ENCODE results near the gene FBXW8. TPM values are rescaled to one million over a fixed set of nuclear protein-coding genes. Genes with fewer than 3 reads are reported as not detected.

The FBXW8 gene
- total RNA-seq, 1 donor from 2014 or later: 16.4 TPM

DNA sequence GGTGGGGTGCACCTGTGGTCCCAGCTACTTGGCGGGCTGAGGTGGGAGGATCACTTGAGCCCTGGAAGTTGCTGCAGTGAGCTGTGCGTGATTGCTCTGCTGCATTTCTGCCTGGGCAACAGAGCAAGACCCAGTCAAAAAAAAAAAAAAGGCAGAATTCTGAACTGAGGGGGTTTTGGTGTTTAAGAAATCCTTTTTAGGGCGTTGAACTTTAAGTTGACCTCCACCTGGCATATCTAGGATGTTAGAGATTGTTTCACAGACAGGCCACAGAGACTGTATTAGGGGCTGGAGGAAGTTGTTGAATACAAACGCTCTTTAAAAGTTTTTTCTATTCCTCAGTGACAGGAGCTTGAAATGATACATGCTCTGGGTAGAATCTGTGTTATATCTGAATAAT lies 60.5 kb downstream of the FBXW8 start:
- Histone ChIP-seq H3K9me3 (no peaks in the 10 kb centered on the region), H3K27me3 (ENCODE audit: low read depth) (no peaks in the 10 kb centered on the region), H3K36me3 (peaks cover 45% of the 10 kb centered on the region), H3K27ac (no peak overlapping the region), H3K4me3 (no peak overlapping the region), H3K4me1 (no peaks in the 10 kb centered on the region)
- intact Hi-C loops (cut with DNase I): no loop called here
- no peak for ATAC-seq
- no peak for DNase-seq
- TF ChIP-seq, protein P1, sequence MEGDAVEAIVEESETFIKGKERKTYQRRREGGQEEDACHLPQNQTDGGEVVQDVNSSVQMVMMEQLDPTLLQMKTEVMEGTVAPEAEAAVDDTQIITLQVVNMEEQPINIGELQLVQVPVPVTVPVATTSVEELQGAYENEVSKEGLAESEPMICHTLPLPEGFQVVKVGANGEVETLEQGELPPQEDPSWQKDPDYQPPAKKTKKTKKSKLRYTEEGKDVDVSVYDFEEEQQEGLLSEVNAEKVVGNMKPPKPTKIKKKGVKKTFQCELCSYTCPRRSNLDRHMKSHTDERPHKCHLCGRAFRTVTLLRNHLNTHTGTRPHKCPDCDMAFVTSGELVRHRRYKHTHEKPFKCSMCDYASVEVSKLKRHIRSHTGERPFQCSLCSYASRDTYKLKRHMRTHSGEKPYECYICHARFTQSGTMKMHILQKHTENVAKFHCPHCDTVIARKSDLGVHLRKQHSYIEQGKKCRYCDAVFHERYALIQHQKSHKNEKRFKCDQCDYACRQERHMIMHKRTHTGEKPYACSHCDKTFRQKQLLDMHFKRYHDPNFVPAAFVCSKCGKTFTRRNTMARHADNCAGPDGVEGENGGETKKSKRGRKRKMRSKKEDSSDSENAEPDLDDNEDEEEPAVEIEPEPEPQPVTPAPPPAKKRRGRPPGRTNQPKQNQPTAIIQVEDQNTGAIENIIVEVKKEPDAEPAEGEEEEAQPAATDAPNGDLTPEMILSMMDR (IDR thresholded peaks at IDR 0.05): no peak

DNA sequence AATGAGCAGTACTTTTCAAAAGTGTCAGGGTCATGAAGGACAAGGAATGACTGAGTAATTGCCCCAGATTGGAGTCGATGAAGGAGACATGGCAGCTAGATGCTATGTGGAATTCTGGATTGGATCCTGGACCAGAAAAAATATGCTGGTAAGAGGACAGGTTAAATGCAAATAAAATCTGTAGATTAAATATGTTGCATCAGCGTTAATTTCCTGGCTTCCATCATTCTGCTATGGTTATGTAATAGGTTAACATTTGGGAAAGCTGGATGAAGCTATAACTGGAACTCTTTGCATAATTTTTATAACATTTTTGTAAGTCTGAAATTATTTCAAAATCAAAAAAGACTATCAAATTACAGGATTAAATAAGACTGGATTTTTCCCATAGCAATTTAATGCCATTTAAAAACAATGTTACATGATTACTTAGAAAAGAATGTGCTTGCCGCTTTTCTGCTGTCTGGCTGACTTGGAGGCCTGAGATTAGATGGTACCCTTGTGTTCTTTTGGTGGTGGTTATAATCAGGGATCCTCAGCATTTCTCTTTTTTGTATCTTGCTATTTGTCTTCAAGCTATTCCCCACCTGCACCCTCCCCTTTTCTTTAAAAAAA lies 65.1 kb downstream of the FBXW8 start:
- ATAC-seq (no peak), DNase-seq (no peak)
- TF ChIP-seq, protein P1 (IDR thresholded peaks at IDR 0.05): no peak
- no peaks in the 10 kb centered on the region for H3K27me3 ChIP-seq (ENCODE audit: low read depth)
- no peak overlapping the region for H3K4me3 ChIP-seq
- intact Hi-C loops (cut with DNase I): no loop called here
- H3K36me3 ChIP-seq: peaks cover 22% of the 10 kb centered on the region
- no peak overlapping the region for H3K27ac ChIP-seq
- H3K9me3 ChIP-seq: no peaks in the 10 kb centered on the region
- no peaks in the 10 kb centered on the region for H3K4me1 ChIP-seq

DNA sequence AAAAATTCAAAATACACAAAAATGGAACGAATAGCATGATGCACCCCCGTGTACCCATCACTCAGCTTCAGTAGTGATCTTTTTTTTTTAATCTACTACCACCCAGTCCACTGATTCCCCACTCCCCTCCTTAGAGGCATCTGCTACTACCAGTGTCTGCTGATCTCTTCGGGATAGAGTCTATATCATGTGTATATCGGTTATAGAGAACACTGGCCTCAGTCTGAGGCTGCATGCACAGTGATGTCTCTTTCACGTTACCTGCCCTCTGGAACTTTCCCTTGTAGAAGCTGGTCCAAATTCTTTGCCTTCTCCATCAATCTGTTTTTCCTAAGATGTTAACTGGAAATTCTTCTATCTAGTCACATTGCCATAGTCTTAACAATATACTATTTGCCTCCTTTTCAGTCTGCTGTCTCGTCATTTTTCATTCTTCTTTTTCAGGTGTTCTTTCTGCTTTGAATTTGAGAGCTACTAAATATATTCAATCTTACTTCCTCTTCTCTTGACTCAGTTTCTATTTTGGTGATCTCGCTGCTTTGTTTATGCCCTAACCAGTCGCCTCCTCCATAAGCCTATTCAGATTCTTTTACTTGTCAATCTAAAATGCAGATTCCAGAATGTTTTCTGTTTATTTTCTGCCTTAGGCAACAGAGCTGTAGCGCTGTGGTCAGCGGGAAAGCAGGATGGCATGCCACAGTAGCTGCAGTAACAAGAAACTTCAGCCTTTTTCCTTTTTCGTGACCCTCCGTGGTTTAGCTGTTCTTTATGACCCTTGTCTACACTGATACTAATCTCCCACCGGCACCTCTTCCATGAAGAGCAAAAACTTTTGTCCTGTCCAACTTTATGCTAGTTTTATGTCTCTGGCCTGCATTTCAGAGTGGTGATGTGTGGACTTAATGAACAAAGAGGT lies 67.0 kb downstream of the FBXW8 start:
- no peak overlapping the region for H3K27ac ChIP-seq
- H3K4me1 ChIP-seq: no peaks in the 10 kb centered on the region
- H3K36me3 ChIP-seq: peaks cover 22% of the 10 kb centered on the region
- ATAC-seq (no peak), DNase-seq (no peak)
- TF ChIP-seq, protein P1 (IDR thresholded peaks at IDR 0.05): no peak
- no peak overlapping the region for H3K4me3 ChIP-seq
- no peaks in the 10 kb centered on the region for H3K27me3 ChIP-seq (ENCODE audit: low read depth)
- intact Hi-C loops (cut with DNase I): no loop called here
- no peaks in the 10 kb centered on the region for H3K9me3 ChIP-seq

DNA sequence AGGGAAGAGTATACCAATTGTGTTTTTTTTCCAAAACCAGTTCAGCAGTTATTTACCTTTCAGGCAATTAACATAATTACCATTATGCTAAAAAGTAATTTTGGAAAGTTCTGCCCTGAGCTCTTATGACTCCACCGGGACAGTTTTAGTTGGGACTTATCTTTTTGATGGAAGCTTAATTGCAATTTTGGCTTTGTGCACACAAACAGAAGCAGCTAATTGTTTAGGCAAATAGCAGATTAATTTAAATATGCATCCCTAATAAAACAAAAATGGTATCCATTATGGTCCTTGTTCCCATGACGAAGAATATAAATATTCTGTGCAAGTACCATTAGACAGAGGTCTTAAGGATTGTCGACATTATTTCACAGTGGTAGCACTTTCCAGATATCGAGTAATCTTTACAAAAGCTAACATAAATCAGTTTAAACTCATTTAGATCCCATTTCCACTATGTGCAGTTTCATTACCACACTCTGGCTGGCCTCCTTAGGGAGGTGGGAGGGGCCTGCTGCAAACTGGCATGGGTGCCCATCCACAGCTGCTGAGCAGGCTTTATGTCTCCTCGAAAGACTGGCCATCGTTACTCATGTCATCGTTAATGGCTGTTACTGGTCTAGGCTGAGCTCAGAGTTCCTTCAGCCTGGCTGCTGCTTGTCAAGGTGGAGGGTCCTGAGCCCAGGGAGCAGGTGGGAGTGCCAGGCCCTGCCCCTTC lies 68.2 kb downstream of the FBXW8 start:
- peaks cover 10% of the 10 kb centered on the region for H3K36me3 ChIP-seq
- no peak overlapping the region for H3K4me3 ChIP-seq
- no peaks in the 10 kb centered on the region for H3K27me3 ChIP-seq (ENCODE audit: low read depth)
- intact Hi-C loops (cut with DNase I): no loop called here
- H3K27ac ChIP-seq: no peak overlapping the region
- TF ChIP-seq, protein P1 (IDR thresholded peaks at IDR 0.05): no peak
- H3K9me3 ChIP-seq: no peaks in the 10 kb centered on the region
- H3K4me1 ChIP-seq: no peaks in the 10 kb centered on the region
- DNase-seq (no peak), ATAC-seq (no peak)

DNA sequence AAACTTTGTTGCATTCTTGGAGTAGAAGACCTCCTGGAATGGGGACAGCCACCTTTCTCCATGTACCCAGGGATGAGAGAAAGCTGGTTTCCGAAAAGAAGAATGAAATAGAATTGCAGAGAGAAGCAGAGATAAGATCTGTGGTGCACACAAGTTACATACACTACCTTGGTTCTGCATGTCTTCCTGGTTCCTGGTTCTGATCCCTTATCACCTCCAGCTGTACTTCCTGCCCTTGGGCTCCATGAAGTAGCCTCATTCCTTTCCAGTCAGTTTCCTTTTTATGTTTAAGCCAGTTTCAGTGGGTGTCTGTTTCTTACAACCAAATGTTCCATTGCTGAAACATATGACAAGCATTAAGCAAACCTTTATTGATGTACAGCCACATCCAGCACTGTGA lies 69.3 kb downstream of the FBXW8 start:
- TF ChIP-seq, protein P1 (IDR thresholded peaks at IDR 0.05): no peak
- Histone ChIP-seq H3K4me1 (no peaks in the 10 kb centered on the region), H3K27me3 (ENCODE audit: low read depth) (no peaks in the 10 kb centered on the region), H3K27ac (no peak overlapping the region), H3K36me3 (peaks cover 7% of the 10 kb centered on the region), H3K4me3 (no peak overlapping the region), H3K9me3 (no peaks in the 10 kb centered on the region)
- DNase-seq: no peak
- ATAC-seq: no peak
- intact Hi-C loops (cut with DNase I): no loop called here
